ENCODE results near the gene CFLAR.

DNA sequence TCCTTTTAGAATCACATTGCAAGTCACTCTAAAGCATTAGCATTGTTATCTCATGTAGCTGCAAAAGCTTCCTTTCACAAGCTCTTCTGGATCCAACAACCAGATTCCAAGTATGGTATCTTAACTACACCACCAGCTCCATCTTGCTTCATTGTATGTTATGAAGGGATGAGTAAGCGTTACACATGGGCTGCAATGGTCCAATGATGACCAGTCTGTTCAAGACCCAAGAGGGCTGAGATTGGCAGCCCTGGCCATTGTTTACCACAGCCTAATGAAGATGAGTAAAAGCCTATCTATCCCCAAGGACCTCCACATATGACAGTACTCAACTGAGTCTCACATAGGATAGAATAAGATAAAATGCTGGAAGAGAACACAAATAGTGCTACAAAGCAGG is 6.3 kb downstream of the CFLAR start:
- TF ChIP-seq, protein P1, sequence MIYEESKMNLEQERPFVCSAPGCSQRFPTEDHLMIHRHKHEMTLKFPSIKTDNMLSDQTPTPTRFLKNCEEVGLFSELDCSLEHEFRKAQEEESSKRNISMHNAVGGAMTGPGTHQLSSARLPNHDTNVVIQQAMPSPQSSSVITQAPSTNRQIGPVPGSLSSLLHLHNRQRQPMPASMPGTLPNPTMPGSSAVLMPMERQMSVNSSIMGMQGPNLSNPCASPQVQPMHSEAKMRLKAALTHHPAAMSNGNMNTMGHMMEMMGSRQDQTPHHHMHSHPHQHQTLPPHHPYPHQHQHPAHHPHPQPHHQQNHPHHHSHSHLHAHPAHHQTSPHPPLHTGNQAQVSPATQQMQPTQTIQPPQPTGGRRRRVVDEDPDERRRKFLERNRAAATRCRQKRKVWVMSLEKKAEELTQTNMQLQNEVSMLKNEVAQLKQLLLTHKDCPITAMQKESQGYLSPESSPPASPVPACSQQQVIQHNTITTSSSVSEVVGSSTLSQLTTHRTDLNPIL (CRISPR knock-in tag; IDR thresholded peaks at IDR 0.05; ENCODE audit: low read depth), result no peak
- TF ChIP-seq POU6F1 (CRISPR knock-in tag; IDR thresholded peaks at IDR 0.05; ENCODE audit: borderline replicate concordance, low read depth), result no peak
- TF ChIP-seq RARB (CRISPR knock-in tag; IDR thresholded peaks at IDR 0.05), result no peak
- TF ChIP-seq BACH2 (CRISPR knock-in tag; IDR thresholded peaks at IDR 0.05; ENCODE audit: borderline replicate concordance), result no peak
